GM12892 (cell line): ENCODE measurements around the gene FRAS1.
"Not testable (repeated sequence)": the region's sequence is repeated elsewhere in the genome, so short reads cannot be mapped to it uniquely, and the experiment has no call there.

Experiments
- DNase-seq: peaks from one replicate; pipeline ENCODE4 v3.0.0; 2011; ENCODE audit not compliant: insufficient read length
- FAIRE-seq: peaks from 2 replicates; lab custom pipeline; 2011; peaks lifted over from hg19 to GRCh38; lab: Jason Lieb, UNC
- POLR2A ChIP-seq: IDR thresholded peaks from 2 replicates; pipeline ENCODE4 v1.6.1; 2011; ENCODE audit warnings: low read depth, low read length, control low read depth
- POLR2AphosphoS5 ChIP-seq: IDR thresholded peaks from 2 replicates; pipeline ENCODE4 v1.6.1; 2011; ENCODE audit warnings: low read depth, low read length, control low read depth
- TAF1 ChIP-seq: IDR thresholded peaks from 2 replicates; pipeline ENCODE4 v1.6.1; 2011; ENCODE audit warnings: low read depth, mild to moderate bottlenecking, control low read depth, low read length, borderline replicate concordance

FRAS1 gene

DNA sequence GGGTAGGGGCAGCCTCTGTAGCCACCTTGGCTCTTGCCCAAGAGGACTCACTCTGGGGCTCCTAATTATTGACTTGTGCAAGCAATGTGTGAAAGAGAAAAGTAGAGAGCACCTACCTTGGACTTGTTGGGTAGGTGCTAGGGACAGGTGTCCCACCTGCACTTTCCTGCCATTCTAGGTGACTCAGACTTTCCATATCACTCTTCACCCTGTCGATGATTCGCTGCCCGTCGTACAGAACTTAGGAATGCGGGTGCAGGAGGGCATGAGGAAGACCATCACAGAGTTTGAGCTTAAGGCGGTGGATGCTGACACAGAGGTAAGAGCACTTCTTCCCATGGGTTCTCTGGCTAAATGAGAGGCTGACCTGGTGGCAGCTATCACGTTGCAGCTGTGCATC, 407.1 kb downstream of the FRAS1 start:
- no peak for TF ChIP-seq POLR2A
- TF ChIP-seq TAF1 = no peak
- no peak for TF ChIP-seq POLR2AphosphoS5
- no peak for DNase-seq
- no peak for FAIRE-seq

DNA sequence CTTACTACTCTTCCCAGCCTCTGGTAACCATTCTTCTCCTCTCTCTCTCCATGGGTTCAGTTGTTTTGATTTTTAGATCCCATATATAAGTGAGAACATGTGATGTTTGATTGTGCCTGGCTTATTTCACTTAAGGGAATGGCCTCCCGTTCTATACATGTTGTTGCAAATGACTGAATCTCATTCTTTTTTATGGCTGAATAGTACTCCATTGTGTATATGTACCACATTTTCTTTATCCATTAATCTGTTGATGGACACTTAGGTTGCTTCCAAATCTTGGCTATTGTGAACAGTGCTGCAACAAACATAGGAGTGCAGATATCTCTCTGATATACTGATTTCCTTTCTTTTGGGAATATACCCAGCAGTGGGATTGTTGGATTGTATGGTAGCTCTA, 410.1 kb downstream of the FRAS1 start:
- not testable (repeated sequence) for FAIRE-seq, DNase-seq

DNA sequence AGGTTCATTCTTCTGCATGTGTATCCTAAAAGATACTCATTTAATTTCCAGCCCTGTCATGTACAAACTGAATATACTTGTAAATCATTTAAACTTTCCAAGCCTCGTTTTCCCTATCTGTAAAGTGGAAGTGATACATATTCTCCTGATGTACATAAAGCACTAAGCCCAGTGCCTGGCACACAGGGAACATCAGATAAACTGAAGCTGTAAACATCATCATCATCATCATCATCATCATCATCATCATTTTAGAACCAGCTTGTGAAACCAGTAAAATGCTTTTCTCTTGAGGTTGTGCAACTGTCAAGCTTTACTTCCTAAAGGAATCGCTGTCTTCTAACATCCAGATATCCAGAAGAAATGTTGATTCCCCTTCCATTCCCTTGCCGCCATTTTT, 411.1 kb downstream of the FRAS1 start:
- FAIRE-seq = no peak
- no peak for TF ChIP-seq POLR2A
- no peak for TF ChIP-seq TAF1
- TF ChIP-seq POLR2AphosphoS5 = no peak

DNA sequence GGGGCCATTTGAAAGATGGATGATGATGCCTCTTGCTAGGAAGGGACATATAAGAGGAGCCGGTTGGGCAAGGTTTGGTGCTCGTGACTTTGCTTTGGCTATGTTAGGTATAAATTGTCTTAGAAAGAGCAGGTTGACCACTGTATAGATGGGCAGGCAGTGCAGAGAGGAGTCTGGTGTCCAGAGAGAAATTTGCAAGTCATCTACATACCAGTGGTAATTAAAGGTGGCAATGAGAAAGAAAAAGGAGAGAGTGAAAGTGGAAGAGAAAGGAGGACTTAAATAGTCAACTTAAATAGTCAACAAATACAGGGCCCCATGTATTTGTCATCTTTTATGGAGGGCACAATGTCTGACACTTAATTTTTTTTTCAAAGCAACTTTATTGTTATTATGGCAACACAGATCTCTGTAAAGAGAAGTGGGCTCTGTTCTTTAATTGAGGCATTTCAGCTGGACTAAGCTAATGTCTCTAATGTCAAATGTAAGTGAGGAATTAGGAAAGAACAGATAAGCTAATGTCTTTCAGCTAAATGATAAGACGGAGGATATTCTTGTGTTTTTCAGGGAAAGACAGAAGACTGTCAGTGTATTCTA, 419.1 kb downstream of the FRAS1 start:
- TF ChIP-seq POLR2AphosphoS5 = no peak
- no peak for TF ChIP-seq TAF1
- no peak for TF ChIP-seq POLR2A
- no peak for DNase-seq
- no peak for FAIRE-seq

More for the DNA sequence above, 411.1 kb downstream of the FRAS1 start:
- DNase-seq = no peak

DNA sequence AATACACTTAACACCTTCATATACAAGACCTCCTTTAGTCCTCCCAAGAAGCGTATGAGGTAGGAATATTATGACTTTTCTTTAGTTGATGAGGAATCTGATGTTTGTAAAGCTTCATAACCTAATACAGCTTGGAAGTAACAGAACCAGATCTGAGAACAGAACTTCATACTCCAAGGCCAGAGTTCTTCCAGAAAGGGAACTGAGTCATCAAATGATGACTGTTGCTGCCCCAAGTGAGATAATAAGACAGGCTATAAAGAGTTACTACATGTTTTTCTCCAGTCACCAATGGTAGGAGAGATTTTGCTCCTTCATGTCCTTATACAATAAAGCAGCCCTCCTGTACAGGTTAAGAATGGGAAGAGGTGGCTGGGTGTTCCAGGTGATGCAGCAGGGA, 420.2 kb downstream of the FRAS1 start:
- TF ChIP-seq POLR2A = no peak
- FAIRE-seq (no peak), DNase-seq (no peak)

DNA sequence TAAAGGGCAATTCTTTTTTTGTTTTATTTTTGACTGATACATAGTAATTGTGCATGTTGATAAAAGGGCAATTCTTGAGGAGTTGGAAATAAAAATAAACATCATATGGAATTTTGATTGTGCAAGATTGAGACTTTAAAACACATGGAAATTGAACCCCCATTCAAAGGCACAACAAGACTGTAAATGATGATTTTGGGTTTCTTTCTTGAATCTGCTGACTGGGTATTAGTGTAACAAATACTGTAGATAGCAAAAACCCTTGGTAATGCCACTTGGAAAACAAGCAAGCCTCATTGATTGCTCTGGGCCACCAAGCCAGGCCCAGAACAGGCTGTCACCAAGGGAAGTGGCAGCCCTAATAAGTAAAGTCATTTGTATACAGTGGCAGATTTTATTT, 421.4 kb downstream of the FRAS1 start:
- TF ChIP-seq POLR2AphosphoS5 (no peak), POLR2A (no peak), TAF1 (no peak)
- FAIRE-seq = no peak
- no peak for DNase-seq

DNA sequence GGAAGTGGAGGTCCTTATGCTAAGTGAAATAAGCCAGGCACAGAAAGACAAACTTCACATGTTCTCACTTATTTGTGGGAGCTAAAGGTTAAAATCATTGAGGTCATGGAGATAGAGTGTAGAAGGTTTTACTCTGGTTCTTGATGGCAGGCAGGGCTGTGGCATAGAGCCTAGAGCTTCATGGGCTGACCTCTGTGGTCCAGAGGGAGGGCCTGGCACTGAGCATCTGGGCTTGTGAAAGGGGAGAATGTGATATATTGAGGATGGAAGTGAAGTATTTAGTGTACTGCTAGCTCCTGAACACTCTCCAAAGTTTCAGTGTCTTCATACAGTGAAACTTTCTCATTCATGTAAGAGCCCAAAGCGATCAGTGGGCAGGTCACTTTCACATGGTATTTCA, 423.2 kb downstream of the FRAS1 start:
- DNase-seq (no peak), FAIRE-seq (no peak)
- TF ChIP-seq POLR2A (no peak), POLR2AphosphoS5 (no peak), TAF1 (no peak)

DNA sequence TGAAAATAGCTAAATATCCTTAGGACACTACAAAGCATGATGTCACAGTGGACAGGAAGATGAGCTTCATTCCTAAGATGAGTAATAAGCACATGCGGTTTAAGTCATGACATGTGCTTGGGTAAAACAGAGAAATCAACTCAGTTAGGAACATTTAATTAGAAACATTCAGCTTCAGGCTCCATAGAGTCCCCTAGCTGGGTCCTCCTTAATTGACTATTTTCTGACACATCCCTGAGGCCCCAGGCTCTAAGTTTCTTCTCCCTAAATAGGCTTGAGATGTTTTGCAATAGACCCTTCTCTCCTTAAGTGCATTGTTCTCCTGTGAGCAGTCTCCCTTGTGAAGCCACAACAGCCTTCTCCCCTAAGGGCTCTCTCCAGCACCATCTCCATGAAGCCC, 424.1 kb downstream of the FRAS1 start:
- DNase-seq (no peak), FAIRE-seq (no peak)

DNA sequence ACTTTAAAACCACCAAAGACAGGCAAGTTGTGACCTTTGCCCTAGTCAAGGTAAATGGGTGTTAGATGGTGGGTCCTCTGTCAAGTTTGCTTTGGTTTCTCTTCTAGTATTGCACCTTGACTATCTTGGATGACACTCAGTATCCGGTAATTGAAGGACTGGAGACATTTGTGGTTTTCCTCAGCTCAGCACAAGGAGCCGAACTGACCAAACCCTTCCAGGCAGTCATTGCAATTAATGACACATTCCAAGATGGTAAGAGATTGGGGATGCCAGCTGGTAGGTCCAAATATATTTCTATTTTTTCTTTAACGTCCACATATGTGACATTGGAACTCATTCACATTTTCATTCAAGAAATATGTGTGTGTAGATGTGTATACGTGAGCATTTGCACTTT, 425.2 kb downstream of the FRAS1 start:
- TF ChIP-seq POLR2AphosphoS5 = no peak
- no peak for TF ChIP-seq TAF1
- TF ChIP-seq POLR2A = no peak
- no peak for FAIRE-seq
- no peak for DNase-seq

More for the DNA sequence above, 424.1 kb downstream of the FRAS1 start:
- no peak for TF ChIP-seq POLR2A
- TF ChIP-seq POLR2AphosphoS5 = no peak
- TF ChIP-seq TAF1 = no peak

DNA sequence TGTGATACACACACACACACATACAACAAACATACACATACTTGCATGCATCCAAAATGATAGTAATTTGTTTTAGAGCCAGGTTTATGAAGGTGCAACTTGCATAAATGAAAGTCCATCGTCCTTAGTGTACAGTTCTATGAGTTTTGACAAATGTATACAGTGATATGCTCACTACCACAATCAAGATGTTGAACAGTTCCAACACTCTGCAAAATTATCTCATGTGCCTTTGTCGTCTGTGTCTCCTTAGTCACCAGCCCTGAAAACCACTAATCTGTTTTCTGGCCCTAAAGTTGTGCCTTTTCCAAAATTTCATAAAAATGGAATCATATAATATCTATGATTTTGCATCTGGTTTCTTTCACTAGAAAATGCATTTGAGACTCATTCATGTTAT, 426.7 kb downstream of the FRAS1 start:
- TF ChIP-seq TAF1 = no peak
- no peak for TF ChIP-seq POLR2AphosphoS5
- no peak for TF ChIP-seq POLR2A
- DNase-seq (no peak), FAIRE-seq (no peak)

DNA sequence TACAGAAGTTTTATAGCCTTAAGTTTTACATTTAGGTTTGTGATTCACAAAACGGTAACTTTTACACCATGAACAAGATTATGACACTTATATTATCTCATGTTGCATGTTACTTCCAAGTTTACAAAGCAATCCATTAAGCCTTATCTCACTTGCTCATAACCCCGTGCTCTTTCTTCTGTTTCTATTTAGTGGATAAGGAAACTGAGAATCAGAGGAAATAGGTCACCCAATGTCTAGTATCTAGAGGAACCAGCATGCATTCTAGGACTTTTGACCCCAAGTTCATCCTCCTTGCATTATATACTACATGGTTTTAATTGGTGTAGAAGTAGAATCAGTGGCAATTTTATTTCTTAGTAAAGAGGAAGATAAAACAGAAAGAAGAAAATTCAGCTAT, 427.5 kb downstream of the FRAS1 start:
- no peak for TF ChIP-seq TAF1
- TF ChIP-seq POLR2A = no peak
- no peak for TF ChIP-seq POLR2AphosphoS5
- no peak for FAIRE-seq
- DNase-seq = no peak

DNA sequence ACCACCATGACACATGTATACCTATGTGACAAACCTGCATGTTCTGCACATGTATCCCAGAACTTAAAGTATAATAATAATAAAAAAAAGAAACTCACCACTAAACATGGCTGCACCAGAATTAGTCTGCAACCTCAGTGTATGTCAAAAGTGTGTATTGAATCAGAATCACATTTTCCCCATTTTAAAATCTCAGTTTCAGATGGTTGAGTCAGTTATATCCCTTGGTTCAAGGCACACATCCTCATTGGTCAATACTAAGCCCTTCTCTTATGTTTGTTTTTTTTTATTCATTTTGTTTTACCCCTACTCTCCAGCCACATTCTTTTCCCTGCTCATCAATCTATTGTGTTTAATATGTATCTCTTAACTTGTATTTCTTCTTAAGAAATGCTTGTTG, 436.6 kb downstream of the FRAS1 start:
- DNase-seq (no peak), FAIRE-seq (no peak)
- no peak for TF ChIP-seq POLR2AphosphoS5
- TF ChIP-seq TAF1 = no peak
- TF ChIP-seq POLR2A = no peak
